ENCODE data around the gene SLC16A10.

SLC16A10 gene

DNA sequence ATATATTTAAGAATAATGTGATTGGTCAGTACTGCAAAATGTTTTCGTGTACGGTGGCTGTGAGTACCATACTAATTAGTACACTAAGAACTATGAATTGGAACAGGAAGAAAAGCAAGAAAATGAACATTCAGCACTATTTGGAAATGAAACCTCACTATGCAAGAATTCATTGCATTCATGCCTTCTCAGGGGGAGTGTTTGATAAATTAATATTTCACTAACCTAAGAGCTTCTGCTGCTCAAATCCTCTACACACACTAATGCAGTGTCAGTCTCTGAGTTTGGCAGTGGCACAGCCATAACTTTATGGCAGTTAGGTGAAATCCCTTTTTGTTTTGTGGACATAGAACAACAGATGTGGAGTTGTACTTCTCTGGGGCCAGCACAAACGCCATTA, 60.1 kb downstream of the SLC16A10 start:
- no peak overlapping the region for H3K4me3 ChIP-seq (ENCODE audit: low read depth, low read length)
- no peak for TF ChIP-seq CTCF (IDR thresholded peaks at IDR 0.05; ENCODE audit: low read depth, low read length)

DNA sequence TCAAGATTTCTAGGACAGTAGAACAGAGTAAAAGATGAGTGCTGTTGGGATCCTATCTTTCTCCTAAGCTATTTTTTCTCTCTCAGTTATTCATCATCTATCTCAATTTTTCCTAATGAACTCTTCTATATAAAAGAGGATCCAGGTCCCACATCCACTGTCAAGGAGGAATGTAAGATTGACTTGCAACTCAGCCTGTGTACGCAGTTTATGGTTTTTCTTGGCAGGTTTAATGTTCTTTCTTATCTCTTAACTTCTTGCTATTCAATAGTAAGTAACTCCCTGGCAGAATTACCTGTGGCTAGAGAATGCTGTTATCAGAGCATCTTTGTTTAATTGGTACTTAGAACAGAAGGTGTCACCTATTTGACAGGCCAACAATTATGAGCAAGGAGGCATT, 60.8 kb downstream of the SLC16A10 start:
- no peak for TF ChIP-seq CTCF (IDR thresholded peaks at IDR 0.05; ENCODE audit: low read depth, low read length)
- no peak overlapping the region for H3K4me3 ChIP-seq (ENCODE audit: low read depth, low read length)

DNA sequence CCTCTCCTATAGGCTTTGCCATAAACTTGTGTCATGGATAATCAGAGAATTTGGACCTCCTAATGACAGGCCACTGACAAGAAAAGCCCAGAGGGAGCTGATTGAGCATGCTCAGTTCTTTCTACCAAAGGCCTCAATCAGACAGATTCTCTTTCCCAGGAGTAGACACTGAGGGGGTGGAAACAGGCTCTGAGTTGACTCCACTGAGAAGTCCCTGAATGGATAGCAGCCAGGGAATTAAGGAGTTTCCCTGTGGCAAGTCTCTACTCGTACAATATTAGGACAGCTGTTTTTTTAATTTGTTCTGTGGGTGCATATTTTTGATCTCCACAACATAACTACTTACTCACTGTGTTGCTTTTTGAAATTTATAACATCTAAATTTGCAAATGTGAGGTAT, 63.3 kb downstream of the SLC16A10 start:
- no peak for TF ChIP-seq CTCF (IDR thresholded peaks at IDR 0.05; ENCODE audit: low read depth, low read length)
- no peak overlapping the region for H3K4me3 ChIP-seq (ENCODE audit: low read depth, low read length)

DNA sequence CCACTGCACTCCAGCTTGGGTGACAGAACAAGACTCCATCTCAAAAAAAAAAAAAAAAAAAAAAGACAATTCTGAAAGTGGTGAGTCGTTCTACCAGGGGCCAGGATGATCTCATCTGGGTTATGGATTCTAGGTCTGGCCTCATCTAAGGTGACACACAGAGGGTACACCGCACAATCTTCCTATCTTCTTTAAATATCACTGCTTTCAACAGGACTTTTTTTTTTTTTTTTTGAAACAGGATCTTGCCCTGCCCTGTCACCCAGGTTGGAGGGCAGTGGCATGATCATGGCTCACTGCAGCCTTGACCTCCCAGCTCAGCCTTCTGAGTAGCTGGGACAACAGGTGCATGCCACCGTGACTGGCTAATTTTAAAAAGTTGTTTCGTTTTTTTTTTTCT, 67.7 kb downstream of the SLC16A10 start:
- H3K4me3 ChIP-seq (ENCODE audit: low read depth, low read length), result no peak overlapping the region
- TF ChIP-seq CTCF (IDR thresholded peaks at IDR 0.05; ENCODE audit: low read depth, low read length), result no peak

GRCh38 chr6:111157412-111157811, 70.1 kb downstream of the SLC16A10 start:
- no peak for TF ChIP-seq CTCF (IDR thresholded peaks at IDR 0.05; ENCODE audit: low read depth, low read length)
- no peak overlapping the region for H3K4me3 ChIP-seq (ENCODE audit: low read depth, low read length)

DNA sequence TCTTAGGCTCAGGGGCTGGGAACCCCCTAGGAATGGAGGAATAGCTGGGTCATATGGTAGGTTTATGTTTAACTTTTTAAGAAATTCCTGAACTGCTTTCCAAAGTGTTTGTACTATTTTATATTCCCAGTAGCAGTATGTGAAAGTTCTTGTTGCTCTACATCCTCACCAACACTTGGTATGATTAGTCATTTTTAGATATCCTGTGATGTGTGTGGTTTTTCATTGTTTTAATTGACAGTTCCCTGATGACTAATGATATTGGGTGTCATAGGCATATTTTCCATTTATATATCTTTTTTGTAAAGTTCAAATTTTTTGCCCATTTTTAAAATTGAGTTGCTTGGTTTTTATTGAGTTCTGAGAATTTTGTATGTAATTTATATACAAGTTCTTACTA, 72.3 kb downstream of the SLC16A10 start:
- no peak for TF ChIP-seq CTCF (IDR thresholded peaks at IDR 0.05; ENCODE audit: low read depth, low read length)

DNA sequence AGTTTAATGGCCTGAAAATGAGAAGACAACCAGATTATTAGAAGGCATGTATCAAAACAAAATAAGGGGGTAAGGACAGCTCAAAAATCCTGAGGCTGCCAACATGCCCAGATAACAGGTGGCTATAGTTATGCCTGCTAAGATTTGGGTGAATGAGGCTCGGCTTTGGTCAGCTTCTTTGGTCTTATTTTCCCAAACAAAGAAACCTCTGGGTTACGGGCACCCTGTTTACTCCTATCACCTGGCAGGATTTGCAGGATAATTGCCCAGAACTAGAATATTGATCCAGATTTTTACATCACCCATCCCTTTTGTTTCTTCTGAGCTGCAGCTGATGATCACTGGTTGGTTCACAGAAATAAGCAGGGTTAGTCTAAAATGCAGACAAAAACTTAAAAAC, 74.3 kb downstream of the SLC16A10 start:
- TF ChIP-seq CTCF (IDR thresholded peaks at IDR 0.05; ENCODE audit: low read depth, low read length), result no peak
- no peak overlapping the region for H3K4me3 ChIP-seq (ENCODE audit: low read depth, low read length)

More for the DNA sequence above, 72.3 kb downstream of the SLC16A10 start:
- H3K4me3 ChIP-seq (ENCODE audit: low read depth, low read length), result no peak overlapping the region
